Measurements from ENCODE around the gene FXYD6. TPM values are rescaled to one million over a fixed set of nuclear protein-coding genes. Genes with fewer than 3 reads are reported as not detected.

FXYD6 gene
- polyA plus RNA-seq, 1 of the 3 experiments (the other 2 are of a cell fraction): 1.4 TPM

DNA sequence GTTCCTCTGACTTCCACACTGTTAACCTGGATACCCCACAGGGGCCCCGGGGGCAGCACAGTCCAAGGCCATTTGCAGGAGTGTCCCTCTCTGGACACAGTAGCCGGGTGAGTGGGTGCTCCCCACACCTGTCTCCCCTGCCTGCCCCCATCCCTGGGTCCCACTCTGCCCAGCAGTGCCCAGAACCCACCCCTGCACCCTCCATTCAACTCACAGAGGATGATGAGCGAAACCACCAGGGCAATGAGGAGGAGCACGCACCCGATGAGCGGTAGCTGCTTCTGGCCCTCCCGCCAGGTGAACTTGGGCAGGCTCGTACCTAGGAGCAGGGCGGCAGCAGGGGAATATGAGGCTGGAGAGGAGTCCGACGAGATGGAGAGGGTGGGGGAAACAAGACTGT is 40.5 kb upstream of the FXYD6 start:
- Histone ChIP-seq H4K20me1 (ENCODE audit: insufficient read depth) (no peaks in the 10 kb centered on the region), H3K79me2 (ENCODE audit: insufficient read depth) (no peaks in the 10 kb centered on the region), H3K27ac (ENCODE audit: low read depth in 2 of 2, low read length in 1 of 2) (no peak overlapping the region), H3K4me3 (ENCODE audit: low read depth in 2 of 2, low read length in 1 of 2) (no peak overlapping the region), H3K9me2 (no peaks in the 10 kb centered on the region), H3K4me1 (ENCODE audit: control insufficient read depth in 1 of 2, insufficient read depth in 2 of 2, low read depth in 1 of 2, low read length in 1 of 2) (no peaks in the 10 kb centered on the region), H3K27me3 (ENCODE audit: insufficient read depth) (no peaks in the 10 kb centered on the region; the same call in 1 of the 2 replicates), H3K36me3 (replicated peaks in 1 of 2; ENCODE audit: control insufficient read depth in 1 of 2, insufficient read depth in 2 of 2, low read length in 1 of 2) (no peaks in the 10 kb centered on the region), H3K9me3 (no peaks in the 10 kb centered on the region), H3K9ac (no peak overlapping the region), H3F3A (replicated peaks; ENCODE audit: insufficient read depth) (no peaks in the 10 kb centered on the region), H2AFZ (ENCODE audit: low read depth) (no peak overlapping the region), H3K4me2 (no peak overlapping the region)
- no peak for DNase-seq
- 52% methylated on average over 10 of the region's 11 CpGs for WGBS (ENCODE audit: low lambda C conversion rate)
- CTCF ChIA-PET: interaction anchor here (1.0 to 4.1 kb wide), 6 partner anchors 30 to 137 kb away, joined by 3 to 12 read pairs (median 8); no protein-coding TSS in a partner anchor
- TF ChIP-seq ZBTB33 (IDR thresholded peaks at IDR 0.05; ENCODE audit: borderline replicate concordance, low read depth) (no peak), EP300 (IDR thresholded peaks at IDR 0.05; ENCODE audit: borderline replicate concordance in 1 of 2, low read depth in 1 of 2, low read length in 1 of 2) (no peak), ELF1 (IDR thresholded peaks at IDR 0.05) (no peak)
- TF ChIP-seq, protein P1, sequence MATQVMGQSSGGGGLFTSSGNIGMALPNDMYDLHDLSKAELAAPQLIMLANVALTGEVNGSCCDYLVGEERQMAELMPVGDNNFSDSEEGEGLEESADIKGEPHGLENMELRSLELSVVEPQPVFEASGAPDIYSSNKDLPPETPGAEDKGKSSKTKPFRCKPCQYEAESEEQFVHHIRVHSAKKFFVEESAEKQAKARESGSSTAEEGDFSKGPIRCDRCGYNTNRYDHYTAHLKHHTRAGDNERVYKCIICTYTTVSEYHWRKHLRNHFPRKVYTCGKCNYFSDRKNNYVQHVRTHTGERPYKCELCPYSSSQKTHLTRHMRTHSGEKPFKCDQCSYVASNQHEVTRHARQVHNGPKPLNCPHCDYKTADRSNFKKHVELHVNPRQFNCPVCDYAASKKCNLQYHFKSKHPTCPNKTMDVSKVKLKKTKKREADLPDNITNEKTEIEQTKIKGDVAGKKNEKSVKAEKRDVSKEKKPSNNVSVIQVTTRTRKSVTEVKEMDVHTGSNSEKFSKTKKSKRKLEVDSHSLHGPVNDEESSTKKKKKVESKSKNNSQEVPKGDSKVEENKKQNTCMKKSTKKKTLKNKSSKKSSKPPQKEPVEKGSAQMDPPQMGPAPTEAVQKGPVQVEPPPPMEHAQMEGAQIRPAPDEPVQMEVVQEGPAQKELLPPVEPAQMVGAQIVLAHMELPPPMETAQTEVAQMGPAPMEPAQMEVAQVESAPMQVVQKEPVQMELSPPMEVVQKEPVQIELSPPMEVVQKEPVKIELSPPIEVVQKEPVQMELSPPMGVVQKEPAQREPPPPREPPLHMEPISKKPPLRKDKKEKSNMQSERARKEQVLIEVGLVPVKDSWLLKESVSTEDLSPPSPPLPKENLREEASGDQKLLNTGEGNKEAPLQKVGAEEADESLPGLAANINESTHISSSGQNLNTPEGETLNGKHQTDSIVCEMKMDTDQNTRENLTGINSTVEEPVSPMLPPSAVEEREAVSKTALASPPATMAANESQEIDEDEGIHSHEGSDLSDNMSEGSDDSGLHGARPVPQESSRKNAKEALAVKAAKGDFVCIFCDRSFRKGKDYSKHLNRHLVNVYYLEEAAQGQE (IDR thresholded peaks at IDR 0.05; ENCODE audit: low read depth, low read length): no peak
- TF ChIP-seq, protein P2, sequence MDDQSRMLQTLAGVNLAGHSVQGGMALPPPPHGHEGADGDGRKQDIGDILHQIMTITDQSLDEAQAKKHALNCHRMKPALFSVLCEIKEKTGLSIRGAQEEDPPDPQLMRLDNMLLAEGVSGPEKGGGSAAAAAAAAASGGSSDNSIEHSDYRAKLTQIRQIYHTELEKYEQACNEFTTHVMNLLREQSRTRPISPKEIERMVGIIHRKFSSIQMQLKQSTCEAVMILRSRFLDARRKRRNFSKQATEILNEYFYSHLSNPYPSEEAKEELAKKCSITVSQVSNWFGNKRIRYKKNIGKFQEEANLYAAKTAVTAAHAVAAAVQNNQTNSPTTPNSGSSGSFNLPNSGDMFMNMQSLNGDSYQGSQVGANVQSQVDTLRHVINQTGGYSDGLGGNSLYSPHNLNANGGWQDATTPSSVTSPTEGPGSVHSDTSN (IDR thresholded peaks at IDR 0.05): no peak
- POLR2A ChIA-PET: interaction anchor here (0.5 kb wide), 1 partner anchor 20 kb away, joined by 3 read pairs; no protein-coding TSS in a partner anchor

DNA sequence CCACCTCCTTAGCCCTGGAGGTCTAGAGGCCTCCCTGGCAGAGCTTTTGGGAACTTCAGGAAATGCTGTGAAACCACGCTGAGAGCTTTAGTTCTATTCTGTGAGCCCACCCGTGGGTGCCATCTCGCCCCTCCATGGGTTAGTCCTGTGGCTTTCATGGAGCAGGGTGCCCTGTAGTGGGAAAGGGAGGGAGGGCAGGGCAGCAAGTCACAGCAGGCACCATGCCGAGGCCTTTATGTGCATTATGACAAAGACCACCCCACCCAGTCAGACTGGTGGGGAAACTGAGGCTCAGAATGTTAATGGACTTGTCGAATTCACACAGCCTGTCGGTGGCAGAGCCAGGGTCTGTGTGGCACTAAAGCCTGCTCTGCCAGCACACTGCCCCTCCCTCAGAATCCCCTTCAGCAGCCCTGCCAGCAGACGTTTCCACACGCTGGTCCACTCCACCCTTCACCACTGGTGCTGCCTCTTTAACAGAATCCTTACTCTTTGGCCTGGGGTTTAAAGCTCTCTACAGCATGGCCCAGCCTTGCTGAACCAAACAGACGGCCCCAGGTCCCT is 39.3 kb upstream of the FXYD6 start:
- Histone ChIP-seq H2AFZ (ENCODE audit: low read depth) (no peak overlapping the region), H3K27me3 (ENCODE audit: insufficient read depth) (no peaks in the 10 kb centered on the region; the same call in 1 of the 2 replicates), H3K9ac (no peak overlapping the region), H3K36me3 (replicated peaks in 1 of 2; ENCODE audit: control insufficient read depth in 1 of 2, insufficient read depth in 2 of 2, low read length in 1 of 2) (no peaks in the 10 kb centered on the region), H3K79me2 (ENCODE audit: insufficient read depth) (no peaks in the 10 kb centered on the region), H3F3A (replicated peaks; ENCODE audit: insufficient read depth) (no peaks in the 10 kb centered on the region), H3K9me3 (no peaks in the 10 kb centered on the region), H3K4me3 (ENCODE audit: low read depth in 2 of 2, low read length in 1 of 2) (no peak overlapping the region), H3K27ac (ENCODE audit: low read depth in 2 of 2, low read length in 1 of 2) (no peak overlapping the region), H3K9me2 (no peaks in the 10 kb centered on the region), H3K4me1 (ENCODE audit: control insufficient read depth in 1 of 2, insufficient read depth in 2 of 2, low read depth in 1 of 2, low read length in 1 of 2) (no peaks in the 10 kb centered on the region), H3K4me2 (no peak overlapping the region), H4K20me1 (ENCODE audit: insufficient read depth) (no peaks in the 10 kb centered on the region)
- no peak for DNase-seq
- CTCF ChIA-PET: interaction anchor here (1.1 to 4.1 kb wide), 5 partner anchors 11 to 490 kb away, joined by 3 to 12 read pairs (median 7); no protein-coding TSS in a partner anchor
- 47% methylated on average over 6 of the region's 9 CpGs for WGBS (ENCODE audit: low lambda C conversion rate)
- POLR2A ChIA-PET: no interaction called here
- TF ChIP-seq RFX5 (IDR thresholded peaks at IDR 0.05; ENCODE audit: low read length): no peak
- TF ChIP-seq, protein P3, sequence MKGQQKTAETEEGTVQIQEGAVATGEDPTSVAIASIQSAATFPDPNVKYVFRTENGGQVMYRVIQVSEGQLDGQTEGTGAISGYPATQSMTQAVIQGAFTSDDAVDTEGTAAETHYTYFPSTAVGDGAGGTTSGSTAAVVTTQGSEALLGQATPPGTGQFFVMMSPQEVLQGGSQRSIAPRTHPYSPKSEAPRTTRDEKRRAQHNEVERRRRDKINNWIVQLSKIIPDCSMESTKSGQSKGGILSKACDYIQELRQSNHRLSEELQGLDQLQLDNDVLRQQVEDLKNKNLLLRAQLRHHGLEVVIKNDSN (IDR thresholded peaks at IDR 0.05; ENCODE audit: borderline replicate concordance, low read depth): no peak
- TF ChIP-seq, protein P4, sequence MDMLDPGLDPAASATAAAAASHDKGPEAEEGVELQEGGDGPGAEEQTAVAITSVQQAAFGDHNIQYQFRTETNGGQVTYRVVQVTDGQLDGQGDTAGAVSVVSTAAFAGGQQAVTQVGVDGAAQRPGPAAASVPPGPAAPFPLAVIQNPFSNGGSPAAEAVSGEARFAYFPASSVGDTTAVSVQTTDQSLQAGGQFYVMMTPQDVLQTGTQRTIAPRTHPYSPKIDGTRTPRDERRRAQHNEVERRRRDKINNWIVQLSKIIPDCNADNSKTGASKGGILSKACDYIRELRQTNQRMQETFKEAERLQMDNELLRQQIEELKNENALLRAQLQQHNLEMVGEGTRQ (IDR thresholded peaks at IDR 0.05; ENCODE audit: borderline replicate concordance, low read depth, low read length): no peak
- TF ChIP-seq NRF1 (IDR thresholded peaks at IDR 0.05; ENCODE audit: low read depth, low read length): no peak
- TF ChIP-seq, protein P2 (IDR thresholded peaks at IDR 0.05): no peak
- no peak for TF ChIP-seq JUND (IDR thresholded peaks at IDR 0.05)
- TF ChIP-seq TAF1 (IDR thresholded peaks at IDR 0.05; ENCODE audit: borderline replicate concordance, low read depth, low read length): no peak
- TF ChIP-seq FOXM1 (IDR thresholded peaks at IDR 0.05; ENCODE audit: low read depth): no peak
- no peak for TF ChIP-seq CTCF (IDR thresholded peaks at IDR 0.05)
- TF ChIP-seq EP300 (IDR thresholded peaks at IDR 0.05; ENCODE audit: borderline replicate concordance in 1 of 2, low read depth in 1 of 2, low read length in 1 of 2): no peak
- no peak for TF ChIP-seq POLR2AphosphoS5 (IDR thresholded peaks at IDR 0.05; ENCODE audit: low read depth, low read length)
